Measurements from ENCODE around the gene MCRIP2.

GRCh38 chr16:634051-634670 is 7.5 kb upstream of the MCRIP2 start:
- TF ChIP-seq POLR2A (IDR thresholded peaks at IDR 0.05): no peak
- TF ChIP-seq CTCF (IDR thresholded peaks at IDR 0.05): no peak
